Gastrocnemius medialis (tissue), 4 donors: ENCODE data around the gene LRRC4C. TPM values are rescaled to one million over a fixed set of nuclear protein-coding genes. Genes with fewer than 3 reads are reported as not detected.

Experiments
- ATAC-seq, 2 donors: fragments of 150-250 bp; one replicate each; pipeline ENCODE4 v1.9.1; 2016
- DNase-seq, 2 donors: peaks; one replicate each; pipeline ENCODE4 v3.0.0-alpha.2; 2019
- H3K27ac ChIP-seq, 4 donors: fragments of 200-600 bp; sonication (generic); 1 replicate in 1 of 4; 2 replicates in 3 of 4; pipeline ENCODE4 v1.5.1; 2016 to 2018; ENCODE audit warnings: mild to moderate bottlenecking in 2 of 4, moderate library complexity in 1 of 4
- H3K27me3 ChIP-seq, 3 donors: fragments of 200-600 bp; sonication (generic) in 2 of 3; 1 replicate in 1 of 3; 2 replicates in 2 of 3; pipeline versions ENCODE4 v1.5.1 to v1.6.0; 2016 to 2019; ENCODE audit warnings: mild to moderate bottlenecking in 1 of 3, moderate library complexity in 1 of 3
- H3K36me3 ChIP-seq, 2 donors: fragments of 200-600 bp; sonication (generic) in 1 of 2; one replicate each; pipeline ENCODE4 v1.5.1; 2017 to 2018
- H3K4me1 ChIP-seq, 2 donors: fragments of 200-600 bp; sonication (generic) in 1 of 2; one replicate each; pipeline ENCODE4 v1.5.1; 2016 to 2017; ENCODE audit warnings: mild to moderate bottlenecking in 2 of 2
- H3K4me3 ChIP-seq, 4 donors: fragments of 200-600 bp; sonication (generic) in 3 of 4; 1 replicate in 1 of 4; 2 replicates in 3 of 4; pipeline ENCODE4 v1.5.1; 2016 to 2019; ENCODE audit warnings: mild to moderate bottlenecking in 2 of 4
- H3K9me3 ChIP-seq, 3 donors: fragments of 200-600 bp; sonication (generic) in 2 of 3; 1 replicate in 1 of 3; 2 replicates in 2 of 3; pipeline ENCODE4 v1.5.1; 2016 to 2019
- POLR2A ChIP-seq, 2 donors: fragments of 450-650 bp; IDR thresholded peaks; one replicate each; pipeline ENCODE4 v1.6.1; 2017; ENCODE audit warnings: antibody characterized with exemption in 2 of 2, mild to moderate bottlenecking in 2 of 2, moderate library complexity in 2 of 2
- in situ Hi-C, 4 donors: fragments of 200-750 bp; cut with MboI; loops; one replicate each; pipeline versions ENCODE4 v1.15.0 to v1.8.0; 2017; ENCODE audit warnings: low sequenced_read_pairs in 4 of 4
- intact Hi-C: fragments of 100-400 bp; cut with DNase I; formaldehyde crosslinking; loops from one replicate; pipeline ENCODE4 v1.15.1; 2023; ENCODE audit warnings: low total_unique reads
- total RNA-seq, 4 donors: library from RNA; depleted of rRNA; stranded (reverse); fragments of >200 nt; gene quantifications; one replicate each; pipeline versions ENCODE4 v1.1.0 to v1.2.3, GENCODE V29; 2016
- TF ChIP-seq, protein P1 (sequence below), 5 experiments: fragments of 450-650 bp in 3 of 5; fragments of 200-600 bp in 2 of 5; sonication (generic) in 2 of 5; IDR thresholded peaks in 4 of 5; conservative IDR thresholded peaks in 1 of 5; 1 replicate in 4 of 5; 2 replicates in 1 of 5; pipeline ENCODE4 v1.5.1; 2016 to 2019; ENCODE audit warnings: antibody characterized with exemption in 5 of 5, mild to moderate bottlenecking in 3 of 5, moderate library complexity in 3 of 5

The LRRC4C gene
- total RNA-seq, 4 donors from 2014 or later: 0.15 to 0.59 (median 0.24) TPM; not detected in 1

DNA sequence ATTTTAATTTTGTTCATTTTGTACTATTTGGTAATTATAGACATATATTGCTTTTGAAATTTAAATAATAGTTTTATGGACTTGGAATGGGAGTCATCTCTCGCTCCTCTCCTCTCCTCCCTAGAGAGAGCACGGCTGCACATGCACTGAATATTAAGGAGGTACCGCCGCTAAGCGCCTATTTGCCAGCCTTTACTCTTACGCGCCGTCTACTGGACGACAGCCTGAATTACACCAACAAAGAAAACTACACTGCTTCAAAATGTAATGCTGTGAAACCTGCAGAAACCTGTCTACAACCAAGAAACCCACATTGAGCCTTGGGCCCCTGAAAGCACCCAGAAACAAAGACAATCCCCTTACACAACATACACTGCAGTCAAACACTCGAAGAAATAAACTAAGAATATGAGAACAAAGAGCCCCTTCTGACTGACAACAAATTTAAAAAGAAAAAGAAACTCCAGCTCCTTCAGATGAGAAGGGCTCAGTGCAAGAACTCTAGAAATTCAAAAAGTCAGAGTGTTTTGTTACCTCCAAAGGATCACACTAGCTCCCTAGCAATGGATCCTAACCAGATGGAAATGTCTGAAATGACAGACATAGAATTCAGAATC lies 737.2 kb downstream of the LRRC4C start:
- ATAC-seq (no peak), DNase-seq (no peak)
- Histone ChIP-seq H3K36me3 (no peaks in the 10 kb centered on the region), H3K4me3 (no peak overlapping the region), H3K4me1 (no peaks in the 10 kb centered on the region), H3K27ac (no peak overlapping the region), H3K9me3 (no peaks in the 10 kb centered on the region), H3K27me3 (no peaks in the 10 kb centered on the region)
- intact Hi-C loops: no loop called here
- no peak for TF ChIP-seq POLR2A (IDR thresholded peaks at IDR 0.05)
- TF ChIP-seq, protein P1, sequence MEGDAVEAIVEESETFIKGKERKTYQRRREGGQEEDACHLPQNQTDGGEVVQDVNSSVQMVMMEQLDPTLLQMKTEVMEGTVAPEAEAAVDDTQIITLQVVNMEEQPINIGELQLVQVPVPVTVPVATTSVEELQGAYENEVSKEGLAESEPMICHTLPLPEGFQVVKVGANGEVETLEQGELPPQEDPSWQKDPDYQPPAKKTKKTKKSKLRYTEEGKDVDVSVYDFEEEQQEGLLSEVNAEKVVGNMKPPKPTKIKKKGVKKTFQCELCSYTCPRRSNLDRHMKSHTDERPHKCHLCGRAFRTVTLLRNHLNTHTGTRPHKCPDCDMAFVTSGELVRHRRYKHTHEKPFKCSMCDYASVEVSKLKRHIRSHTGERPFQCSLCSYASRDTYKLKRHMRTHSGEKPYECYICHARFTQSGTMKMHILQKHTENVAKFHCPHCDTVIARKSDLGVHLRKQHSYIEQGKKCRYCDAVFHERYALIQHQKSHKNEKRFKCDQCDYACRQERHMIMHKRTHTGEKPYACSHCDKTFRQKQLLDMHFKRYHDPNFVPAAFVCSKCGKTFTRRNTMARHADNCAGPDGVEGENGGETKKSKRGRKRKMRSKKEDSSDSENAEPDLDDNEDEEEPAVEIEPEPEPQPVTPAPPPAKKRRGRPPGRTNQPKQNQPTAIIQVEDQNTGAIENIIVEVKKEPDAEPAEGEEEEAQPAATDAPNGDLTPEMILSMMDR (IDR thresholded peaks at IDR 0.05 in 4 of 5, conservative IDR thresholded peaks at IDR 0.05 in 1 of 5): no peak
- in situ Hi-C loops: no loop called here

DNA sequence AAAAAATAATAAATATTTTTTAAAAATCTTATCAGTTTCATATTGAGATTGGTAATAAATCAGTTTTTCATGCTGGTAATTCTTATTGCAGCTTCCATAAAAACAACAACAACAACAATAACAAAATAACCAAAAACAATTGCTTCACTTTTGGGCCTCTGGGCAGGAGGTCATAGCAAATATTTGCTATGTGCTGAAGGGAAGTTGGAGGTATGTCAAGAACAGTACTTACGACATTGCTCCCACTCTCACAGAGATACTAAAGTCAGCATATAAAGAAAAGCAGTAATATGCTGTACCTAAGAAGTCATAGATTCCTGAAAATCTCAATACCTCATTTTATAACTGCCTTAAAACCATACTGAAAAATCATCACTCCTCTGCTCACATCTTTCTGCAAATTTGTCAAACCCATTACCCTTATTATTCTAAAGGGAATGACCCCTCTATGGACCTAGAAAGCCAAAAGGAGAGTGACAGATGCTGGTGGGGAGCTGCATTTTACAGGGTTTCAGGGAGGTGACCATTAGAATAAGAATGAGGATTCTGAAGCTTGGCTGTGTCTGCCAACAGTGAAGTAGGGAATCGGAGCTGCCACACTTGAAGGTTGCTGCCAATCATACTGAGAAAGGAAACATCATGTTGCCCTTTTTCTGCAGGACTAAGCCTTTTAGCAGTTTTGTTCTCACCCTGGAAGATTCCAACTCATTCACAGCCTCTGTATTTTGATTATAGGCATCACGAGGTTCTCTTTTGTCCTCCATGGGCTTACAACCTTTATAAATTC lies 742.9 kb downstream of the LRRC4C start:
- no peaks in the 10 kb centered on the region for H3K36me3 ChIP-seq
- no peaks in the 10 kb centered on the region for H3K4me1 ChIP-seq
- in situ Hi-C loops: no loop called here
- H3K27me3 ChIP-seq: no peaks in the 10 kb centered on the region
- intact Hi-C loops: no loop called here
- DNase-seq: no peak
- H3K4me3 ChIP-seq: no peak overlapping the region
- no peak for ATAC-seq
- TF ChIP-seq, protein P1 (IDR thresholded peaks at IDR 0.05 in 4 of 5, conservative IDR thresholded peaks at IDR 0.05 in 1 of 5): no peak
- no peak for TF ChIP-seq POLR2A (IDR thresholded peaks at IDR 0.05)
- H3K27ac ChIP-seq: no peak overlapping the region
- no peaks in the 10 kb centered on the region for H3K9me3 ChIP-seq

DNA sequence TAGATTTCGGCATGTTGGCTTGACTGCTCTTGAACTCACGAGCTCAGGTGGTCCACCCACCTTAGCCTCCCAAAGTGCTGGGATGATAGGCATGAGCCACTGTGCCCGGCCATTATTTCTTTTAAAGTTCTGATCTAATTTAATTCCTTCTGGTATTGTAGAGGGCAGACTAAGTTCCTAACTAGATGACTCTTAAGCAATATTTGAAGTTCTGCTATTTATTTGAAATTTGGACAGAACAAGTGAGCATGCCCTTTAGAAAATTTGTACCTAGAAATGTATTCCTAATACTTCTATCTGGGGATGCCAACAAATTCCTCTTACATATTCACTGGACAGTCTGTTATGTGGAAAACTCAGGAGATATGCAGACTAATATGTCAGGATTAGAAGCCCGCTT lies 746.4 kb downstream of the LRRC4C start:
- in situ Hi-C loops: no loop called here
- TF ChIP-seq POLR2A (IDR thresholded peaks at IDR 0.05): no peak
- TF ChIP-seq, protein P1 (IDR thresholded peaks at IDR 0.05 in 4 of 5, conservative IDR thresholded peaks at IDR 0.05 in 1 of 5): no peak

DNA sequence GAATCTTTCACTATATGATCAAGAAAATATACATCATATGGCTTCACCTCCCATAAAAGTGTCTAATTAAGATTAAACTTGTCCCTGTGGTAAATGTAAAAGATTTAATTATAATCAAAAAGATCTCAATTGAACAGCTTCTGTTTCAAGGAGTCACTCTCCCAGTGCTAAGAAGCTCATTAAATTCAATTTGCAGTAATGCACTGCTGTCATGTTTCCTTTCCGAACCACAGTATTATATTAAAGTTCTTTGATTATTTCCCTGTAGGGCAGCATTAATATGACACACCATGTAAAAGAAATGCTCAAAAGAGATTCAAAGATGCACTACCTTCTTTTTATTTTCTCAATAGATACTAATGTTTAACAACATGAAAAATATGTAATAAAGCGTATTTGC lies 758.4 kb downstream of the LRRC4C start:
- DNase-seq (no peak), ATAC-seq (no peak)
- no peaks in the 10 kb centered on the region for H3K9me3 ChIP-seq
- no peaks in the 10 kb centered on the region for H3K36me3 ChIP-seq
- H3K27me3 ChIP-seq: no peaks in the 10 kb centered on the region
- H3K4me1 ChIP-seq: no peaks in the 10 kb centered on the region
- in situ Hi-C loops: no loop called here
- H3K27ac ChIP-seq: no peak overlapping the region
- H3K4me3 ChIP-seq: no peak overlapping the region
- TF ChIP-seq, protein P1 (IDR thresholded peaks at IDR 0.05 in 4 of 5, conservative IDR thresholded peaks at IDR 0.05 in 1 of 5): no peak
- TF ChIP-seq POLR2A (IDR thresholded peaks at IDR 0.05): no peak
- intact Hi-C loops: no loop called here

More for the DNA sequence above, 746.4 kb downstream of the LRRC4C start:
- no peak for DNase-seq
- intact Hi-C loops: no loop called here
- Histone ChIP-seq H3K27ac (no peak overlapping the region), H3K9me3 (no peaks in the 10 kb centered on the region), H3K27me3 (no peaks in the 10 kb centered on the region), H3K4me1 (no peaks in the 10 kb centered on the region), H3K36me3 (no peaks in the 10 kb centered on the region), H3K4me3 (no peak overlapping the region)
- no peak for ATAC-seq
